Adipose tissue (tissue), 3 donors: Measurements from ENCODE around the gene CHID1. TPM values are rescaled to one million over a fixed set of nuclear protein-coding genes. Genes with fewer than 3 reads are reported as not detected.

ENCODE experiments used
- H3K27ac ChIP-seq: one replicate; pipeline ENCODE4 v1.5.1; 2013; ENCODE audit warnings: low read depth, low read length
- WGBS, 3 donors: extraction: QIAGEN DNeasy Blood & Tissue Kit; methylation state at CpG; one replicate each; pipeline ENCODE4 v1.1.7; 2013; 5-methylcytosine and 5-hydroxymethylcytosine counted together
- polyA plus RNA-seq, 3 donors: library from polyadenylated mRNA; stranded (reverse); fragments of 200-250 nt; gene quantifications; one replicate each; pipeline ENCODE4 v1.2.3, GENCODE V29; 2013
- donor health status: healthy with polysubstance abuse.
- donor health status: Bipolar disorder and iron deficiency.
- donor health status: healthy.

The CHID1 gene
- polyA plus RNA-seq, 3 donors, result 45.3 to 62.6 (median 51.9) TPM

GRCh38 chr11:936199-936598 is 25.6 kb upstream of the CHID1 start:
- 71 to 93% (median 80%) methylated on average over 3 of the region's 3 CpGs for whole genome bisulfite sequencing, 3 donors
- H3K27ac ChIP-seq, result no peak overlapping the region

DNA sequence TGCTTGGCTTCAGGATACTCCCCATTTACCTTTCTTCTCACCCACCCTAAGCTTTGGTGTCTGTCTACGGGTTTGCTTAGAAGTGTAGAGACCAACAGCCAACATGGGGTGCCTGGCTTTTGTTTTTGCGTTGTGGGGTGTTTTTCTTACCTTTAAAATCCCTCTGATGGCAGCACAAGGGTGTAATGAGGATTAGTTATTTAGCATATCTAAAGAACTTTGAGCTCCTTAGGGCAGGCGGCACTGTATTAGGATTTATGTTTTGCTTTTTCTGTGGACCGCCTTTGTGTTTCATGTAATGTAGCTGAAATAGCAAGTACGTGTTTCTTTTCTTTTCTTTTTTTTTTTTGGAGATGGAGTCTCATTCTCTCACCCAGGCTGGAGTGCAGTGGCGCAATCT is 23.9 kb upstream of the CHID1 start:
- no peak overlapping the region for H3K27ac ChIP-seq
- WGBS, 3 donors, result 74 to 81% (median 80%) methylated on average over 6 of the region's 6 CpGs

DNA sequence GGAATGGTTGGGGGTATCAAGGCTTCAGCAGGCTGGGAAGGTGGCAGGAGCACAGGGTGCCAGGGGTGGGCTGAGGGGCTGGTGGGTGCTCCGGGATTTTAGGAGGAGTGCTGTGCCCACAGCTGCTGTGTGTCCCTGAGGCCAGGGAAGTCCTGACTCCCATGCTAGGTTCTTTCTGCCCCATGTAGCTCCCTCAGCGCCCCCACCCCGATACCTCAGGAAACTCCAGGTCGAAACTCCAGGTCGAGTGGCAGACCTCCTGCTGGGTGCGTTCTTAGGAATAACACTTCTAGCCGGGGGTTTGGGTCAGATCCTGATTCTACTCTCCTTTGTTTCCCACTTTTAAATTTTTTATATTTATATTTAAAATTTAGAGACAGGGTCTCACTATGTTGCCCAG is 23.3 kb upstream of the CHID1 start:
- no peak overlapping the region for H3K27ac ChIP-seq
- WGBS, 3 donors, result 86 to 90% (median 86%) methylated on average over 7 of the region's 7 CpGs

DNA sequence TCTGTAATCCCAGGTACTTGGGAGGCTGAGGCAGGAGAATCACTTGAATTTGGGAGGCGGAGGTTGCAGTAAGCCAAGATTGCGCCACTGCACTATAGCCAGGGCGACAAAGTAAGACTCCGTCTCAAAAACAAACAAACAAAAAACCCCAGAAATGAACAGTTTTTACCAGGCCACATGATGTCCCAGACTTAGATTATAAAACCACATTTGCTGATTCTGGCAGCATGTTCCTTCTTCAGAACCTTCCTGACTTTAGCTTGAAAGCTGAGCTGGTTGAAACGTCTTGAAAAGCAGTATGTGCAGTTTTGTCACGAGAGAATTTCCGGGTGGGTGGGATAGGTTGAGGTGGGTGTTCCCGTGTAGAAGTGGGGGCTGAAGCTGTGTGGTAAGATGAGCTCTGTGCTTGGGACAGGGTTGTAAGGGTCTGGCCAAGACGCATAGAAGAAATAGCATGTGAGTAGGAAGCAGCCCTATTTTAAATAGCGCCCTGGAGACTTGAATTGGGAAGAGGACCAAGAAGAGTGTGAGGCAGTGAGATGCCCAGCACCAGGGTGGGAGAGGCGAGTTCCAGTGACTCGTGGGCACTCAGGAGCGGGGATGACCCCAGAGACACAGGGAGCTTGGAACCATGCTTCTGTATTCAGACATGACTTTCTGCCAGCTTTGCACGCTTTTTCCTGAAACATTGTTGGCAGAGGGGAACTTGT is 22.7 kb upstream of the CHID1 start:
- peak overlapping the region; percentile 57 for H3K27ac ChIP-seq
- 27 to 65% (median 34%) methylated on average over 14 of the region's 14 CpGs for WGBS, 3 donors

- WGBS, 3 donors, result 51 to 73% (median 53%) methylated on average over 4 of the region's 4 CpGs
- no peak overlapping the region for H3K27ac ChIP-seq
Observed at GRCh38 chr11:932435-932834, 21.8 kb upstream of the CHID1 start.

DNA sequence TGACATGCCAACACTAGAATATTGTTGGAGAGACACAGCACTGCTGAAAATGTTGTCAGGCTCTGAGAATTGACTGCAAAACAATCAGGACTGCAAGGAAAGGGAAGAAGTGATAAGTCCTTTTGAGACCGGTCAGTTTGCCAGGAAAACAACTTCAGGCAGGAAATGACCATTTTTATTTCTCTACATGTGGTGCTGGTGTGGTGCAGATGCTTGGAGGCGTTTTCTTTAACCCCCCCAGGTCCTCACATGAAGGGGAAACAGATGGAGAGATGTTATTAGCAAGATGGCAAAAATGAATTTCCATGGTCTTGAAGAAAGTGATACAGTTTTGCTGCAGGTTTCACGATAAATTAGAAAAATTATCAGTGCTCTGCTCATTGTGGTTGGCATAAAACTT is 20.8 kb upstream of the CHID1 start:
- no peak overlapping the region for H3K27ac ChIP-seq
- WGBS, 3 donors, result 25 to 49% (median 37%) methylated on average over 3 of the region's 3 CpGs

DNA sequence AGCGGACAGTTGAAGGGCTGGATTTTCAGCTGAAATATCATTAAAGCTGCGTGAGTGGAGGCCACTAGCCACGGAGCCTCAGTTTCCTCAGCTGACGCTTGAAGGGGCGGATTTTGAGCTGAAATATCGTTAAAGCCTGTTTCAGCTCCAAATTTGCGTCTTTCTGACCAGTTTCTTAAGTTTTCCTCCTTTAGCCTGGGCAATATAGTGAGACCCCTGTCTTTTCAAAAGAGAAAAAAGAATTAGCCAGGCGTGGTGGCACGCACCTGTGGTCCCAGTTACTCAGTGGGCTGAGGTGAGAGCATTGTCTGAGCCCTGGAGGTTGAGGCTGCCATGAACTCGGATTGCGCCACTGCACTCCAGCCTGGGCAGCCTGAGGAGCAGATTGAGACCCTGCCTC is 18.8 kb upstream of the CHID1 start:
- WGBS, 3 donors, result 97 to 98% (median 97%) methylated on average over 11 of the region's 11 CpGs
- no peak overlapping the region for H3K27ac ChIP-seq

- 59 to 81% (median 71%) methylated on average over 8 of the region's 8 CpGs for WGBS, 3 donors
- H3K27ac ChIP-seq, result no peak overlapping the region
Observed at GRCh38 chr11:928786-929185, 18.2 kb upstream of the CHID1 start.

DNA sequence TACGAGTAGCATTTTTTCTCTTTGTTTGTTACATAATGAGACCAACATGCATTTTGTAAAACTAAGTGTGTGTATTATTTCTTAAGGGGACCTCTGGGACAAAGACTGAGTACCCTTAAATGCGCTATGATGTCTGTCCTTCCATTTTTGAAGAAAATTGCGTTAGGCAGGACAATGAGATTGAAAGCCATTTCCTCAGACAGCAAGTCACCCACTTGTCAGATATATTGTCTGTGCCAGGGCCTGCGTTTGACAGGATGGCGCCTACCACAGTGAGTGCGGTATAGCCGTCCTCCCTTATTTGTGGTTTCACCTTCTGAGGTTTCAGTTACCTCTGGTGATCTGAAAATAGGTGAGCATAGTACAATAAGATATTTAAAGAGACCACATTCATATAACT is 17.3 kb upstream of the CHID1 start:
- WGBS, 3 donors, result 46 to 62% (median 59%) methylated on average over 7 of the region's 7 CpGs

GRCh38 chr11:926341-926916 is 15.8 kb upstream of the CHID1 start:
- H3K27ac ChIP-seq, result peak overlapping the region; percentile 76
- 1 to 6% (median 4%) methylated on average over 26 of the region's 26 CpGs for WGBS, 3 donors

More for the DNA sequence above, 17.3 kb upstream of the CHID1 start:
- H3K27ac ChIP-seq, result no peak overlapping the region

- peak within 1 kb of the TSS; percentile 76 for H3K27ac ChIP-seq
- WGBS, 3 donors, result 1 to 6% (median 2%) methylated on average over 91 to 124 of the region's 124 CpGs
Observed at GRCh38 chr11:925496-926301, 15.1 kb upstream of the CHID1 start, which contains the start of gene AP2A2. AP2A2 (plus strand) TSS chr11:925870; CDS start chr11:926022, 152 bp downstream.

DNA sequence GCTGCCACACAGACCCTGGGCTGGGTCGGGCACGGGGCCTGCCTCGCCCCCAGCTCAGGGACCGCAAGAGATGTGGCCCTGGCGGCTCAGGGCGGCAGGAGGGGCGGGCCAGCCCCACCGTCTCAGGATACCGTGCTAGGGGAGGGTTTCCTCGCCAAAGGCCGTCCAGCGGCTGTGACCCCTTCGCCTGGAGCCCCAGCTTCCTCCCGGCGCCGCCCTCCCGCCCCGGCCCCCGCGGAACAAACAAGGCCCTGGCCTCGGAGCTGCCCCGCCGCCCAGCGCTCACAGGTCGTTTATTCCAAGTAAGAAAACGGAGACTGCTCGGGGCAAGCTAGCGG is 14.5 kb upstream of the CHID1 start:
- WGBS, 3 donors, result 41 to 65% (median 43%) methylated on average over 24 to 28 of the region's 28 CpGs
- H3K27ac ChIP-seq, result no peak overlapping the region

GRCh38 chr11:924406-925157 is 14.0 kb upstream of the CHID1 start:
- no peak overlapping the region for H3K27ac ChIP-seq
- 64 to 76% (median 66%) methylated on average over 16 to 18 of the region's 18 CpGs for WGBS, 3 donors

DNA sequence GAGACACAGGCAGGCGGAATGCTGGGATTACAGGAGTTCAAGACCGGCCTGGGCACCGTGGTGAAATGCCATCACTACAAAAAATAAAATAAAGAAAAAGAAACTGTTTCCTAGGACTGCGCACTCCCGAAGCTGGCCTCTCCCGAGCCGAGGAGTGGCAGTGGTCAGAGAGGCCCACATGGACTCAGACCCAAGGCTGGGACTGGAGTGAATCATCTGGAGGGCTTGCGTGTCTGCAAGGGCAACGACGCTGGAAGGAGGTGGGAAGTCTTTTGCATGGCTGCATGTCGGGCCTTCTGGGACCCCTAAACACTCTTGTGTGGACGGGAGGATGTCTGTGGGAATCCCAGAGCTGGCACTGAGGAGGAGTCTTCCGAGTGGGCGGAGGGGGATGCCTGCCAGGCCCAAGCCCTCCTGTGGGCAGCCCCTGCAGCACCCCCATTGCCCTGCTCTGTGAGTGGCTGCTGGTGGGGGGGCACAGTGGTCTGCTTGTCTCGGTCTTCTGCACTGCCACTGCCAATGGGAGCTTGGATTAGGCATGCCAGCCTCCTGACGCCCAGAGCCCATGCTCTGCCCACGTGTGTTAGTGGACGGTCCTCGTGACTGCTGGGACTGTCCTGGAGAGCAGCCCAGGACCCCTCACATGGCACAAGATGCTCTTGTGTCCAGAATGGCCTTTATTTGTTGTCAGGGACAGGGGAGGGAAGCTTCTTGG is 13.2 kb upstream of the CHID1 start:
- no peak overlapping the region for H3K27ac ChIP-seq
- WGBS, 3 donors, result 79 to 91% (median 85%) methylated on average over 19 of the region's 19 CpGs

DNA sequence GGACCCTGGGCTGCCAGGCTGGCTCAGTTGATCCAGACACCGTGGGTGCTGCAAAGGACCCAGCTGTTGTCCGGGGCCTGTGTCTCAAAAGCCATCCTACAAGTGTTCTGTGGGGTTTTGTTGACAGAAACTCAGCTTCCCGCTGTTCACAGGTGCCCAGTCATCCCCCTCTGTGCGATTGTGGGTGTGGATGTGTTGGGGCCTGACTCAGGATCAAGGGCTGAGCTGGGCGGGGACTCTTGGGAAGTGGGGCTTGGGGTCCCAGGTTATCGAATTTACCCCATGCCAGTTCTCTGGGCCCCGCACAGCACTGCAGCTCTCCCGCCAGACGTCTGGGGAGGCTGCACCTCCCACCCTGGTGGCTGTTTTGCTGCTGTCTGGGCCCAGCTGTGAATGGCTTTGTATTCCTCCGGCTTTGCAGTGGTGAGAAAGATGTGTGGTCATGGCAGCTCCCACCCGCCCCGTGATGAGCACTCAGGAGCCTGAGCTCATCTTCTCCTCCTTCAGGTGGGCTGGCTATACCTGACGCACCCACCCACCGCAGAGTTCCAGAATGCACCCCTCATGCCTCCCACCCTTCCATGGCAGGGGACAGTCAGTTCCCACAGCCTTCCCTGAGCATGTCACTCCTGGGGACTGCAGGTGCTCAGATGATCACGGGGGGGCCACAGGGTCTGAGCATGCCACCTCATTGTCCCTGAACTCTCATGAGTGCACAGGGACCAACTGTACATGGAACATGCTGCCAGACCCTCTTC is 11.5 kb upstream of the CHID1 start:
- WGBS, 3 donors, result 73 to 89% (median 81%) methylated on average over 15 of the region's 15 CpGs
- H3K27ac ChIP-seq, result no peak overlapping the region

DNA sequence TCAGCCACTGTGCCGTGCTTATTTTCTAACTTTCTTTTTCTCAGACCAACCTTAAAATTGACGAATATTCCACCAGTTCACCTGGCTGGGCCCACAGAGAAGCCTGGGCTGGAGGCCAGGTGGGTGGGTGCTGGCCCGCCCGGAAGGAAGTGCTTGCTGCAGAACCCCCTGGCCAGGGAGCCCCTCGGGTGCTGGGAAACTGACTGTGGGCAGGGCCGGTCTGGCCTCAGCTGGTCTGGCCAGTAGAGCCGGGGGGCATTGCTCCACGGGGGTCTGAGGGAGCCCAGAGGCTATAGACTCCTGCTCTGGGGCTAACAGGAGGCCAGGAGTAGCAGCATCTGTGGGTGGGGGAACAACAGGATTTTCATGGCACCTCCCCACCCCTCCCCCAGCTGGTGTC is 6.8 kb upstream of the CHID1 start:
- 78 to 94% (median 84%) methylated on average over 8 of the region's 8 CpGs for WGBS, 3 donors
- no peak overlapping the region for H3K27ac ChIP-seq

DNA sequence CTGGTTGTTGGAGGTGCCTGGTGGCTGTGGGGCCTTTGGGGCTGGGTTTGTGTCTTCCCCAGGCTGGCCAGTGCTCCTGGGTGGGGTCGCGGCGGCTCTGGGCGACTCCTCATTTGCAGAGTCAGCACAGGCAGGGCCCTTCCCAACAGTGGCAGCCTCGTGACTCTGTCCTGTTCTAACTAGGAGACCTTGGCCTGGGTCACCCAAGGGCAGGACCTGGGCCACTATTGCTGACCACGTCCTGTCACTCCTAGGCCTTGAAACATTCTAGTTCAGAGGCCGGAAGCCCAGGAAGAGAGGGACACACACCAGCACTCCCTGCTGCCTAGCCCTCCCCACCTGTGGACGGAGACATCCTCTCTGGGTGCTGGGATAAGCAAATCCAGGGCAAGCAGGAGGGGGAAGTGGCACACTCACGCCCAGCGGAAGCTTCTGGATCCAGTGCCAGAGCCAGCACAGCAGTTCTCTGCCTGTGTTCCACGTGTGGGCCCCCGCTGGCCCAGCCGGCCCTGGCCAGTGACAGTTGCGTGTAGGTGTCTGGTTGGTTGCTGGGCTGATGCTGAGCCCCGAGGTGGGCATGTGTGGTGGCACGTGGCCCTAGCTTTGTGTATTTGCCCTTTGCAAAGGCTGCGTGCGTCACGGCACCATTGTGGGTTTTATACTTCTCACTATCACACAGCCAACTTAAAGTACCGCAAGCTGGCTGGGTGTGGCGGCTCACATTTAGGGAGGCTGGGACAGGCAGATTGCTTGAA is 4.3 kb upstream of the CHID1 start:
- 67 to 81% (median 76%) methylated on average over 21 of the region's 21 CpGs for WGBS, 3 donors
- no peak overlapping the region for H3K27ac ChIP-seq
